Measurements from ENCODE around the gene PLCG2.

PLCG2 gene

GRCh38 chr16:81815429-81815766 is 36.3 kb downstream of the PLCG2 start:
- no peaks in the 10 kb centered on the region for H3K79me2 ChIP-seq (ENCODE audit: control insufficient read depth, insufficient read depth, low read length, unreplicated experiment)
- no peak overlapping the region for H3K27ac ChIP-seq (ENCODE audit: low read depth, low read length)
- H3K4me3 ChIP-seq (ENCODE audit: low read depth, low read length), result no peak overlapping the region
- H2AFZ ChIP-seq (ENCODE audit: low read length, unreplicated experiment), result no peak overlapping the region
- no peaks in the 10 kb centered on the region for H3K36me3 ChIP-seq (ENCODE audit: insufficient read depth, low read length)
- H3K27me3 ChIP-seq (ENCODE audit: insufficient read depth, low read length), result peaks cover 14% of the 10 kb centered on the region
- no peaks in the 10 kb centered on the region for H3K4me1 ChIP-seq (ENCODE audit: control insufficient read depth, insufficient read depth, low read length, unreplicated experiment)

- no peak overlapping the region for H3K27ac ChIP-seq (ENCODE audit: low read depth, low read length)
- no peaks in the 10 kb centered on the region for H3K36me3 ChIP-seq (ENCODE audit: insufficient read depth, low read length)
- no peak overlapping the region for H2AFZ ChIP-seq (ENCODE audit: low read length, unreplicated experiment)
- H3K79me2 ChIP-seq (ENCODE audit: control insufficient read depth, insufficient read depth, low read length, unreplicated experiment), result no peaks in the 10 kb centered on the region
- no peaks in the 10 kb centered on the region for H3K4me1 ChIP-seq (ENCODE audit: control insufficient read depth, insufficient read depth, low read length, unreplicated experiment)
- peaks cover 14% of the 10 kb centered on the region for H3K27me3 ChIP-seq (ENCODE audit: insufficient read depth, low read length)
- H3K4me3 ChIP-seq (ENCODE audit: low read depth, low read length), result no peak overlapping the region
These were observed 37.3 kb downstream of the PLCG2 start for GRCh38 chr16:81816351-81816750.

- Histone ChIP-seq H3K36me3 (ENCODE audit: insufficient read depth, low read length) (no peaks in the 10 kb centered on the region), H3K4me1 (ENCODE audit: control insufficient read depth, insufficient read depth, low read length, unreplicated experiment) (no peaks in the 10 kb centered on the region), H3K27me3 (ENCODE audit: insufficient read depth, low read length) (peaks cover 14% of the 10 kb centered on the region), H3K4me3 (ENCODE audit: low read depth, low read length) (no peak overlapping the region), H3K27ac (ENCODE audit: low read depth, low read length) (no peak overlapping the region), H3K79me2 (ENCODE audit: control insufficient read depth, insufficient read depth, low read length, unreplicated experiment) (no peaks in the 10 kb centered on the region), H2AFZ (ENCODE audit: low read length, unreplicated experiment) (no peak overlapping the region)
These were observed 37.7 kb downstream of the PLCG2 start for GRCh38 chr16:81816793-81817210.

GRCh38 chr16:81817296-81817695 is 38.2 kb downstream of the PLCG2 start:
- no peak overlapping the region for H2AFZ ChIP-seq (ENCODE audit: low read length, unreplicated experiment)
- no peak overlapping the region for H3K4me3 ChIP-seq (ENCODE audit: low read depth, low read length)
- peaks cover 14% of the 10 kb centered on the region for H3K27me3 ChIP-seq (ENCODE audit: insufficient read depth, low read length)
- no peak overlapping the region for H3K27ac ChIP-seq (ENCODE audit: low read depth, low read length)
- no peaks in the 10 kb centered on the region for H3K79me2 ChIP-seq (ENCODE audit: control insufficient read depth, insufficient read depth, low read length, unreplicated experiment)
- no peaks in the 10 kb centered on the region for H3K36me3 ChIP-seq (ENCODE audit: insufficient read depth, low read length)
- no peaks in the 10 kb centered on the region for H3K4me1 ChIP-seq (ENCODE audit: control insufficient read depth, insufficient read depth, low read length, unreplicated experiment)

GRCh38 chr16:81817789-81818567 is 38.9 kb downstream of the PLCG2 start:
- no peaks in the 10 kb centered on the region for H3K36me3 ChIP-seq (ENCODE audit: insufficient read depth, low read length)
- H3K27ac ChIP-seq (ENCODE audit: low read depth, low read length), result no peak overlapping the region
- H3K79me2 ChIP-seq (ENCODE audit: control insufficient read depth, insufficient read depth, low read length, unreplicated experiment), result no peaks in the 10 kb centered on the region
- no peaks in the 10 kb centered on the region for H3K4me1 ChIP-seq (ENCODE audit: control insufficient read depth, insufficient read depth, low read length, unreplicated experiment)
- H2AFZ ChIP-seq (ENCODE audit: low read length, unreplicated experiment), result no peak overlapping the region
- H3K4me3 ChIP-seq (ENCODE audit: low read depth, low read length), result no peak overlapping the region
- H3K27me3 ChIP-seq (ENCODE audit: insufficient read depth, low read length), result peaks cover 14% of the 10 kb centered on the region

GRCh38 chr16:81818568-81818896 is 39.4 kb downstream of the PLCG2 start:
- Histone ChIP-seq H3K79me2 (ENCODE audit: control insufficient read depth, insufficient read depth, low read length, unreplicated experiment) (no peaks in the 10 kb centered on the region), H2AFZ (ENCODE audit: low read length, unreplicated experiment) (no peak overlapping the region), H3K27me3 (ENCODE audit: insufficient read depth, low read length) (peaks cover 12% of the 10 kb centered on the region), H3K27ac (ENCODE audit: low read depth, low read length) (no peak overlapping the region), H3K4me3 (ENCODE audit: low read depth, low read length) (no peak overlapping the region), H3K36me3 (ENCODE audit: insufficient read depth, low read length) (no peaks in the 10 kb centered on the region), H3K4me1 (ENCODE audit: control insufficient read depth, insufficient read depth, low read length, unreplicated experiment) (no peaks in the 10 kb centered on the region)

- no peak overlapping the region for H2AFZ ChIP-seq (ENCODE audit: low read length, unreplicated experiment)
- no peak overlapping the region for H3K27ac ChIP-seq (ENCODE audit: low read depth, low read length)
- H3K27me3 ChIP-seq (ENCODE audit: insufficient read depth, low read length), result peaks cover 8% of the 10 kb centered on the region
- H3K4me1 ChIP-seq (ENCODE audit: control insufficient read depth, insufficient read depth, low read length, unreplicated experiment), result no peaks in the 10 kb centered on the region
- no peaks in the 10 kb centered on the region for H3K79me2 ChIP-seq (ENCODE audit: control insufficient read depth, insufficient read depth, low read length, unreplicated experiment)
- H3K4me3 ChIP-seq (ENCODE audit: low read depth, low read length), result no peak overlapping the region
- H3K36me3 ChIP-seq (ENCODE audit: insufficient read depth, low read length), result no peaks in the 10 kb centered on the region
These were observed 39.8 kb downstream of the PLCG2 start for GRCh38 chr16:81818905-81819304.

- Histone ChIP-seq H3K4me3 (ENCODE audit: low read depth, low read length) (no peak overlapping the region), H3K36me3 (ENCODE audit: insufficient read depth, low read length) (no peaks in the 10 kb centered on the region), H3K79me2 (ENCODE audit: control insufficient read depth, insufficient read depth, low read length, unreplicated experiment) (no peaks in the 10 kb centered on the region), H3K27me3 (ENCODE audit: insufficient read depth, low read length) (peaks cover 5% of the 10 kb centered on the region; the same call in 1 of the 2 replicates), H2AFZ (ENCODE audit: low read length, unreplicated experiment) (no peak overlapping the region), H3K27ac (ENCODE audit: low read depth, low read length) (no peak overlapping the region), H3K4me1 (ENCODE audit: control insufficient read depth, insufficient read depth, low read length, unreplicated experiment) (no peaks in the 10 kb centered on the region)
These were observed 42.5 kb downstream of the PLCG2 start for GRCh38 chr16:81821436-81822128.

- H3K4me3 ChIP-seq (ENCODE audit: low read depth, low read length), result no peak overlapping the region
- no peaks in the 10 kb centered on the region for H3K4me1 ChIP-seq (ENCODE audit: control insufficient read depth, insufficient read depth, low read length, unreplicated experiment)
- H3K27ac ChIP-seq (ENCODE audit: low read depth, low read length), result no peak overlapping the region
- no peaks in the 10 kb centered on the region for H3K36me3 ChIP-seq (ENCODE audit: insufficient read depth, low read length)
- peaks cover 5% of the 10 kb centered on the region; the same call in 1 of the 2 replicates for H3K27me3 ChIP-seq (ENCODE audit: insufficient read depth, low read length)
- no peak overlapping the region for H2AFZ ChIP-seq (ENCODE audit: low read length, unreplicated experiment)
- no peaks in the 10 kb centered on the region for H3K79me2 ChIP-seq (ENCODE audit: control insufficient read depth, insufficient read depth, low read length, unreplicated experiment)
These were observed 44.0 kb downstream of the PLCG2 start for GRCh38 chr16:81823111-81823510.

GRCh38 chr16:81823734-81824133 is 44.6 kb downstream of the PLCG2 start:
- peaks cover 8% of the 10 kb centered on the region; the same call in 1 of the 2 replicates for H3K27me3 ChIP-seq (ENCODE audit: insufficient read depth, low read length)
- H3K27ac ChIP-seq (ENCODE audit: low read depth, low read length), result no peak overlapping the region
- no peaks in the 10 kb centered on the region for H3K36me3 ChIP-seq (ENCODE audit: insufficient read depth, low read length)
- no peak overlapping the region for H3K4me3 ChIP-seq (ENCODE audit: low read depth, low read length)
- H3K79me2 ChIP-seq (ENCODE audit: control insufficient read depth, insufficient read depth, low read length, unreplicated experiment), result no peaks in the 10 kb centered on the region
- H2AFZ ChIP-seq (ENCODE audit: low read length, unreplicated experiment), result no peak overlapping the region
- H3K4me1 ChIP-seq (ENCODE audit: control insufficient read depth, insufficient read depth, low read length, unreplicated experiment), result no peaks in the 10 kb centered on the region

- Histone ChIP-seq H3K27ac (ENCODE audit: low read depth, low read length) (no peak overlapping the region), H3K79me2 (ENCODE audit: control insufficient read depth, insufficient read depth, low read length, unreplicated experiment) (no peaks in the 10 kb centered on the region), H3K4me3 (ENCODE audit: low read depth, low read length) (no peak overlapping the region), H3K4me1 (ENCODE audit: control insufficient read depth, insufficient read depth, low read length, unreplicated experiment) (no peaks in the 10 kb centered on the region), H2AFZ (ENCODE audit: low read length, unreplicated experiment) (no peak overlapping the region), H3K27me3 (ENCODE audit: insufficient read depth, low read length) (peaks cover 12% of the 10 kb centered on the region), H3K36me3 (ENCODE audit: insufficient read depth, low read length) (no peaks in the 10 kb centered on the region)
These were observed 47.4 kb downstream of the PLCG2 start for GRCh38 chr16:81826523-81826922.
